Endothelial cell of umbilical vein (primary cell): ENCODE data around the gene CD300LD. TPM values are rescaled to one million over a fixed set of nuclear protein-coding genes. Genes with fewer than 3 reads are reported as not detected.

Experiments
- BruUV-seq: library from RNA; stranded (reverse); fragments of 400-500 nt; replicated peaks from 2 replicates; lab custom pipeline; 2021; lab: Mats Ljungman, UMichigan
- CTCF ChIA-PET: fragments of 300-600, 350-600 bp; sonication (Branson Sonifier 250); formaldehyde crosslinking; loops from one replicate; lab custom pipeline; 2021; ENCODE audit warnings: antibody characterized with exemption, inconsistent platforms; lab: Charles Lee
- POLR2A ChIA-PET: fragments of 300-600, 350-600 bp; sonication (Branson Sonifier 250); formaldehyde crosslinking; loops from one replicate; lab custom pipeline; 2021; ENCODE audit warnings: antibody characterized with exemption, inconsistent platforms; lab: Charles Lee
- DNase-seq: peaks from one replicate; pipeline ENCODE4 v3.0.0-alpha.2; 2011; ENCODE audit warnings: low read depth, low spot score
- FAIRE-seq: peaks from 2 replicates; lab custom pipeline; 2011; peaks lifted over from hg19 to GRCh38; lab: Jason Lieb, UNC
- H2AFZ ChIP-seq: 2 replicates; pipeline ENCODE4 v1.6.0; 2012; ENCODE audit warnings: low read depth, low read length, control low read depth, inconsistent platforms
- H3K27ac ChIP-seq: 2 replicates; pipeline ENCODE4 v1.5.1; 2011; ENCODE audit warnings: low read depth, mild to moderate bottlenecking, control low read depth, low read length, moderate library complexity; ENCODE audit not compliant: insufficient read depth
- H3K27me3 ChIP-seq, 2 experiments: 2 replicates each; pipeline versions ENCODE4 v1.6.0 to v1.6.1; 2011; ENCODE audit warnings: low read length in 2 of 2, mixed read lengths in 1 of 2; ENCODE audit not compliant: control insufficient read depth in 2 of 2, insufficient read depth in 2 of 2
- H3K36me3 ChIP-seq, 2 experiments: 2 replicates in 1 of 2; 3 replicates in 1 of 2; pipeline ENCODE4 v1.5.1; 2011; ENCODE audit warnings: low read length in 2 of 2, mild to moderate bottlenecking in 1 of 2, moderate library complexity in 1 of 2; ENCODE audit not compliant: control insufficient read depth in 2 of 2, insufficient read depth in 2 of 2; ENCODE audit errors: extremely low read depth in 1 of 2
- H3K4me1 ChIP-seq: 3 replicates; pipeline ENCODE4 v1.5.1; 2011; ENCODE audit warnings: mild to moderate bottlenecking, low read length; ENCODE audit not compliant: control insufficient read depth, insufficient read depth; ENCODE audit errors: extremely low read depth
- H3K4me2 ChIP-seq: 2 replicates; pipeline ENCODE4 v1.6.1; 2011; ENCODE audit warnings: low read length, control low read depth, mixed read lengths; ENCODE audit not compliant: insufficient read depth
- H3K4me3 ChIP-seq, 3 experiments: fragments of 200-600 bp in 1 of 3; sonication (generic), shearing (Covaris generic) in 1 of 3; replicated peaks in 1 of 3; 2 replicates each; pipeline ENCODE4 v1.5.1; 2011 to 2016; ENCODE audit warnings: control low read depth in 3 of 3, low read length in 3 of 3, mild to moderate bottlenecking in 2 of 3, inconsistent platforms in 1 of 3, low read depth in 1 of 3, moderate library complexity in 1 of 3; ENCODE audit not compliant: insufficient read depth in 1 of 3
- H3K79me2 ChIP-seq: 2 replicates; pipeline ENCODE4 v1.6.0; 2012; ENCODE audit warnings: low read length, inconsistent platforms; ENCODE audit not compliant: control insufficient read depth, insufficient read depth
- H3K9ac ChIP-seq: replicated peaks from 2 replicates; pipeline ENCODE3; 2011; ENCODE audit warnings: low read length, control low read depth; ENCODE audit not compliant: insufficient read depth; ENCODE audit errors: extremely low read depth
- H3K9me1 ChIP-seq: replicated peaks from 3 replicates; pipeline ENCODE4 v1.6.0; 2011; ENCODE audit warnings: mild to moderate bottlenecking, low read length; ENCODE audit not compliant: control insufficient read depth, insufficient read depth; ENCODE audit errors: extremely low read depth
- H3K9me3 ChIP-seq: replicated peaks from 2 replicates; pipeline ENCODE4 v1.5.1; 2012; ENCODE audit warnings: low read length, inconsistent platforms; ENCODE audit not compliant: control insufficient read depth, insufficient read depth
- H4K20me1 ChIP-seq: replicated peaks from 2 replicates; pipeline ENCODE3; 2011; ENCODE audit warnings: mild to moderate bottlenecking, low read length; ENCODE audit not compliant: control insufficient read depth, insufficient read depth; ENCODE audit errors: extremely low read depth
- CTCF ChIP-seq, 2 donors: IDR thresholded peaks; 1 replicate in 1 of 2; 2 replicates in 1 of 2; pipeline ENCODE4 v1.5.1; 2011; ENCODE audit warnings: low read length in 2 of 2, mild to moderate bottlenecking in 2 of 2, moderate library complexity in 2 of 2, control low read depth in 1 of 2, inconsistent platforms in 1 of 2, low read depth in 1 of 2; ENCODE audit not compliant: insufficient read depth in 1 of 2; ENCODE audit errors: extremely low read depth in 1 of 2
- EZH2 ChIP-seq: IDR thresholded peaks from 2 replicates; pipeline ENCODE4 v1.6.1; 2012; ENCODE audit warnings: borderline replicate concordance, low read depth, mild to moderate bottlenecking, moderate library complexity, low read length, inconsistent platforms; ENCODE audit not compliant: severe bottlenecking
- FOS ChIP-seq: IDR thresholded peaks from 2 replicates; pipeline ENCODE4 v1.6.1; 2011; ENCODE audit warnings: mild to moderate bottlenecking, low read length, moderate library complexity, borderline replicate concordance; ENCODE audit not compliant: insufficient read depth
- GATA2 ChIP-seq: IDR thresholded peaks from 2 replicates; pipeline ENCODE4 v1.7.0; 2011; ENCODE audit warnings: low read depth, mild to moderate bottlenecking, moderate library complexity, mixed read lengths, low read length; ENCODE audit not compliant: insufficient read length, insufficient read depth
- JUN ChIP-seq: IDR thresholded peaks from 2 replicates; pipeline ENCODE4 v1.6.1; 2011; ENCODE audit warnings: borderline replicate concordance, low read depth; ENCODE audit not compliant: insufficient read length, insufficient read depth
- MAX ChIP-seq: IDR thresholded peaks from 2 replicates; pipeline ENCODE4 v1.6.1; 2011; ENCODE audit not compliant: insufficient read depth, insufficient read length
- MYC ChIP-seq: IDR thresholded peaks from one replicate; pipeline ENCODE4 v1.6.1; 2011; ENCODE audit warnings: mild to moderate bottlenecking, low read depth, low read length
- POLR2A ChIP-seq: IDR thresholded peaks from 2 replicates; pipeline ENCODE4 v1.6.1; 2012; ENCODE audit warnings: low read depth, mild to moderate bottlenecking, control low read depth, low read length
- POLR2AphosphoS5 ChIP-seq: IDR thresholded peaks from 2 replicates; pipeline ENCODE4 v1.6.1; 2012; ENCODE audit warnings: low read depth, mild to moderate bottlenecking, control low read depth, low read length, moderate library complexity; ENCODE audit not compliant: insufficient read depth
- dilution Hi-C: fragments of 300-500 bp; cut with MboI; formaldehyde crosslinking; loops from one replicate; pipeline ENCODE4 v1.15.0; 2019; ENCODE audit warnings: low sequenced_read_pairs; ENCODE audit not compliant: extremely low pct_ligation_motif_present
- intact Hi-C: fragments of 100-400 bp; cut with micrococcal nuclease; formaldehyde crosslinking; loops from one replicate; pipeline ENCODE4 v1.10.0; 2022
- polyA plus RNA-seq, 4 experiments: library from polyadenylated mRNA; depleted of rRNA in 3 of 4; stranded (reverse) in 3 of 4; unstranded in 1 of 4; fragments of >200 nt; gene quantifications; 2 replicates each; pipeline versions ENCODE4 v1.2.1 to v1.2.3, GENCODE V29; 2011 to 2012; ENCODE audit warnings: missing spikeins in 1 of 4
- total RNA-seq: library from RNA; stranded (reverse); gene quantifications from 2 replicates; pipeline ENCODE4 v1.2.3, GENCODE V29; 2021

CD300LD gene
- total and polyA plus RNA-seq, 2 donors (not counting 3 experiments of a cell fraction or from before 2014, with no cell fraction given) = not detected

GRCh38 chr17:74547736-74548135 lies 44.3 kb downstream of the CD300LD start:
- FAIRE-seq = no peak

More at GRCh38 chr17:74547736-74548135, 44.3 kb downstream of the CD300LD start:
- intact Hi-C loops (no loop called here), dilution Hi-C loops (no loop called here)
- Histone ChIP-seq H3K9me1 (no peaks in the 10 kb centered on the region), H3K9ac (no peak overlapping the region), H3K4me1 (no peaks in the 10 kb centered on the region), H4K20me1 (no peaks in the 10 kb centered on the region), H3K79me2 (no peaks in the 10 kb centered on the region), H3K36me3 (no peaks in the 10 kb centered on the region), H3K4me2 (no peak overlapping the region), H2AFZ (no peak overlapping the region), H3K4me3 (no peak overlapping the region), H3K9me3 (no peaks in the 10 kb centered on the region), H3K27me3 (no peaks in the 10 kb centered on the region), H3K27ac (no peak overlapping the region)
- ChIA-PET POLR2A (no interaction called here), CTCF (no interaction called here)
- no peak for DNase-seq
- no TSS peak for BruUV-seq
- TF ChIP-seq POLR2AphosphoS5 = no peak
- no peak for TF ChIP-seq MYC
- no peak for TF ChIP-seq POLR2A
- TF ChIP-seq FOS = no peak
- no peak for TF ChIP-seq GATA2
- no peak for TF ChIP-seq EZH2
- TF ChIP-seq JUN = no peak
- TF ChIP-seq MAX = no peak
- no peak for TF ChIP-seq CTCF (IDR thresholded peaks at IDR 0.05; ENCODE audit: extremely low read depth in 1 of 2, insufficient read depth in 1 of 2, low read depth in 1 of 2, low read length in 2 of 2)
